CD14-positive monocyte (primary cell): Measurements from ENCODE around the gene KCNIP3. TPM values are rescaled to one million over a fixed set of nuclear protein-coding genes. Genes with fewer than 3 reads are reported as not detected.

ENCODE experiments used
- DNase-seq, 3 donors: peaks; one replicate each; pipeline ENCODE4 v3.0.0-alpha.2; 2011 to 2022
- H2AFZ ChIP-seq: 2 replicates; pipeline ENCODE4 v1.6.0; 2012; ENCODE audit warnings: mild to moderate bottlenecking, low read depth, low read length, inconsistent platforms; ENCODE audit not compliant: insufficient read depth, poor library complexity, severe bottlenecking
- H3K27ac ChIP-seq, 2 donors: 1 replicate in 1 of 2; 2 replicates in 1 of 2; pipeline ENCODE4 v1.5.1; 2012 to 2013; ENCODE audit warnings: low read length in 2 of 2, control low read depth in 1 of 2, inconsistent platforms in 1 of 2, low read depth in 1 of 2, mild to moderate bottlenecking in 1 of 2
- H3K27me3 ChIP-seq, 2 donors: one replicate each; pipeline versions ENCODE4 v1.6.0 to v1.6.1; 2011 to 2013; ENCODE audit warnings: low read length in 2 of 2; ENCODE audit not compliant: control insufficient read depth in 2 of 2, insufficient read depth in 2 of 2
- H3K36me3 ChIP-seq, 2 donors: replicated peaks in 1 of 2; 1 replicate in 1 of 2; 2 replicates in 1 of 2; pipeline versions ENCODE4 v1.5.1 to v1.6.1; 2012 to 2013; ENCODE audit warnings: low read length in 2 of 2, control low read depth in 1 of 2, inconsistent platforms in 1 of 2, mild to moderate bottlenecking in 1 of 2; ENCODE audit not compliant: insufficient read depth in 2 of 2, control insufficient read depth in 1 of 2
- H3K4me1 ChIP-seq, 2 donors: 1 replicate in 1 of 2; 2 replicates in 1 of 2; pipeline versions ENCODE4 v1.5.1 to v1.6.1; 2012 to 2013; ENCODE audit warnings: low read length in 2 of 2, control low read depth in 1 of 2, inconsistent platforms in 1 of 2, mild to moderate bottlenecking in 1 of 2, moderate library complexity in 1 of 2; ENCODE audit not compliant: insufficient read depth in 2 of 2, control insufficient read depth in 1 of 2
- H3K4me2 ChIP-seq: replicated peaks from 2 replicates; pipeline ENCODE3; 2012; ENCODE audit warnings: low read length, moderate library complexity, mild to moderate bottlenecking; ENCODE audit not compliant: poor library complexity, severe bottlenecking; ENCODE audit errors: extremely low read depth
- H3K4me3 ChIP-seq, 3 experiments: fragments of 200-600 bp in 1 of 3; sonication (generic) in 1 of 3; replicated peaks in 1 of 3; 1 replicate in 2 of 3; 2 replicates in 1 of 3; pipeline ENCODE4 v1.5.1; 2011 to 2013; ENCODE audit warnings: low read length in 3 of 3, mild to moderate bottlenecking in 3 of 3, control low read depth in 2 of 3, low read depth in 2 of 3, inconsistent platforms in 1 of 3, moderate library complexity in 1 of 3
- H3K79me2 ChIP-seq: 2 replicates; pipeline ENCODE4 v1.6.0; 2012; ENCODE audit warnings: mild to moderate bottlenecking, control low read depth, inconsistent platforms, low read length, moderate library complexity; ENCODE audit not compliant: insufficient read depth
- H3K9ac ChIP-seq: 2 replicates; pipeline ENCODE4 v1.6.0; 2017; ENCODE audit warnings: low read length, mild to moderate bottlenecking; ENCODE audit not compliant: insufficient read depth, poor library complexity, severe bottlenecking
- H3K9me3 ChIP-seq, 2 donors: replicated peaks in 1 of 2; 1 replicate in 1 of 2; 2 replicates in 1 of 2; pipeline versions ENCODE4 v1.5.1 to v1.6.1; 2012 to 2013; ENCODE audit warnings: low read length in 2 of 2, control low read depth in 1 of 2; ENCODE audit not compliant: control insufficient read depth in 1 of 2, insufficient read depth in 1 of 2
- H4K20me1 ChIP-seq: 2 replicates; pipeline ENCODE4 v1.6.0; 2012; ENCODE audit warnings: mild to moderate bottlenecking, low read length, control low read depth, moderate library complexity; ENCODE audit not compliant: insufficient read depth
- H3K27ac Mint-ChIP-seq, 7 donors: one replicate each; pipeline ENCODE4 v1.8.0; 2020; ENCODE audit warnings: mild to moderate bottlenecking in 7 of 7, mixed read lengths in 7 of 7, moderate library complexity in 6 of 7, inconsistent platforms in 2 of 7
- H3K27me3 Mint-ChIP-seq, 3 donors: one replicate each; pipeline ENCODE4 v1.8.0; 2021 to 2022; ENCODE audit warnings: low read depth in 3 of 3, mild to moderate bottlenecking in 3 of 3, mixed read lengths in 3 of 3, moderate library complexity in 3 of 3, inconsistent platforms in 1 of 3
- H3K36me3 Mint-ChIP-seq, 2 donors: one replicate each; pipeline ENCODE4 v1.8.0; 2020; ENCODE audit warnings: mixed read lengths in 2 of 2, inconsistent platforms in 1 of 2, mild to moderate bottlenecking in 1 of 2
- H3K4me1 Mint-ChIP-seq: one replicate; pipeline ENCODE4 v1.8.0; 2020; ENCODE audit warnings: mild to moderate bottlenecking, mixed read lengths
- H3K4me3 Mint-ChIP-seq, 2 donors: one replicate each; pipeline ENCODE4 v1.8.0; 2020; ENCODE audit warnings: mild to moderate bottlenecking in 2 of 2, mixed read lengths in 2 of 2, moderate library complexity in 1 of 2
- H3K9me3 Mint-ChIP-seq, 7 donors: one replicate each; pipeline ENCODE4 v1.8.0; 2020 to 2022; ENCODE audit warnings: mixed read lengths in 7 of 7, mild to moderate bottlenecking in 6 of 7, moderate library complexity in 6 of 7, inconsistent platforms in 2 of 7
- WGBS: methylation state at CpG from one replicate; pipeline ENCODE4 v1.1.5; 2013; ENCODE audit warnings: missing lambda C conversion rate; ENCODE audit not compliant: insufficient coverage; 5-methylcytosine and 5-hydroxymethylcytosine counted together
- intact Hi-C, 2 donors: fragments of 100-400 bp; cut with micrococcal nuclease; formaldehyde crosslinking; loops; one replicate each; pipeline versions ENCODE4 v1.15.0 to v1.15.1; 2023
- polyA plus RNA-seq, 3 donors: library from polyadenylated mRNA; depleted of rRNA in 1 of 3; unstranded in 2 of 3; stranded (reverse) in 1 of 3; fragments of 300-500 nt in 2 of 3; fragments of >200 nt in 1 of 3; fragmentation: Illumina TruSeq in 2 of 3; gene quantifications; 1 replicate in 2 of 3; 2 replicates in 1 of 3; pipeline ENCODE4 v1.2.3, GENCODE V29; 2012 to 2021
- TF ChIP-seq, protein P1 (sequence below): fragments of 200-600 bp; IDR thresholded peaks from one replicate; pipeline ENCODE4 v1.8.0; 2022; ENCODE audit warnings: antibody characterized with exemption, mild to moderate bottlenecking

KCNIP3 gene
- polyA plus RNA-seq, 3 donors, result not detected

DNA sequence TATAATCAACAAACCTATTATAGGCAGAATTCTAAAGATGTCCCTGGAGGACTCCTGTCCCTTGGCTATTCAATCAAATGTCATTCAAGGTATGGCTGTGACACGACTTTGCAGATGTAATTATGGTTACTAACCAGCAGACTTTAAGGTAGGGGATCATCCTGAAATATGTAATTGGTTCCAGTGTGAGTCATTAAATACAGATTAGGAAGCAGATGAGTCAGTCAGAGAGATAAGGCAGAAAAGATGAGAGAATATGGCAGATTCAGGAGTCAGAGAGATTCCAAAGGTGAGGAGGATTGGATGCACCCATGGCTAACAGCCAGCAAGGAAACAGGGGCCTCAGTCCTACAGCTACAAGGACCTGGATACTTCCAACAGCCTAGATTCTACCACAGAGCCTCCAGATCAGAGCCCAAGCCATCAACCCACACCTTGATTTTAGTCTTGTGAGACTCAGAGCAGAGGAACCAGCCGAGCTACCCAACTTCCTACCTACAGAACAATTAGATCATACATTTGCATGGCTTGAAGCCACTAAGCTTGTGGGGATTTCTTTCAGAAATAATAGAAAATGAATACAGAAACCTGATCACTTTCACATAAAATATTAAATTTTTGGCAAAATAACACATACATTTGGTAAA lies 34.1 kb upstream of the KCNIP3 start:
- Histone ChIP-seq H2AFZ (no peak overlapping the region), H3K4me3 (no peak overlapping the region), H4K20me1 (no peaks in the 10 kb centered on the region), H3K4me2 (no peak overlapping the region), H3K9ac (no peak overlapping the region), H3K4me1 (peaks cover 14% of the 10 kb centered on the region in 2 donors), H3K9me3 (no peaks in the 10 kb centered on the region), H3K36me3 (no peaks in the 10 kb centered on the region), H3K79me2 (no peaks in the 10 kb centered on the region), H3K27ac (no peak overlapping the region), H3K27me3 (no peaks in the 10 kb centered on the region)
- 100% methylated on average over 1 of the region's 2 CpGs for WGBS
- Mint-ChIP-seq H3K9me3 (peaks cover 2 to 8% (median 3%) of the 10 kb centered on the region in 7 donors), H3K27me3 (peaks cover 0 to 3% (median 3%) of the 10 kb centered on the region in 3 donors), H3K36me3 (no peaks in the 10 kb centered on the region), H3K27ac (no peak overlapping the region), H3K4me3 (no peak overlapping the region), H3K4me1 (peaks cover 17% of the 10 kb centered on the region)
- no peak for DNase-seq
- intact Hi-C loops, result no loop called here
- TF ChIP-seq, protein P1, sequence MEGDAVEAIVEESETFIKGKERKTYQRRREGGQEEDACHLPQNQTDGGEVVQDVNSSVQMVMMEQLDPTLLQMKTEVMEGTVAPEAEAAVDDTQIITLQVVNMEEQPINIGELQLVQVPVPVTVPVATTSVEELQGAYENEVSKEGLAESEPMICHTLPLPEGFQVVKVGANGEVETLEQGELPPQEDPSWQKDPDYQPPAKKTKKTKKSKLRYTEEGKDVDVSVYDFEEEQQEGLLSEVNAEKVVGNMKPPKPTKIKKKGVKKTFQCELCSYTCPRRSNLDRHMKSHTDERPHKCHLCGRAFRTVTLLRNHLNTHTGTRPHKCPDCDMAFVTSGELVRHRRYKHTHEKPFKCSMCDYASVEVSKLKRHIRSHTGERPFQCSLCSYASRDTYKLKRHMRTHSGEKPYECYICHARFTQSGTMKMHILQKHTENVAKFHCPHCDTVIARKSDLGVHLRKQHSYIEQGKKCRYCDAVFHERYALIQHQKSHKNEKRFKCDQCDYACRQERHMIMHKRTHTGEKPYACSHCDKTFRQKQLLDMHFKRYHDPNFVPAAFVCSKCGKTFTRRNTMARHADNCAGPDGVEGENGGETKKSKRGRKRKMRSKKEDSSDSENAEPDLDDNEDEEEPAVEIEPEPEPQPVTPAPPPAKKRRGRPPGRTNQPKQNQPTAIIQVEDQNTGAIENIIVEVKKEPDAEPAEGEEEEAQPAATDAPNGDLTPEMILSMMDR, result no peak

DNA sequence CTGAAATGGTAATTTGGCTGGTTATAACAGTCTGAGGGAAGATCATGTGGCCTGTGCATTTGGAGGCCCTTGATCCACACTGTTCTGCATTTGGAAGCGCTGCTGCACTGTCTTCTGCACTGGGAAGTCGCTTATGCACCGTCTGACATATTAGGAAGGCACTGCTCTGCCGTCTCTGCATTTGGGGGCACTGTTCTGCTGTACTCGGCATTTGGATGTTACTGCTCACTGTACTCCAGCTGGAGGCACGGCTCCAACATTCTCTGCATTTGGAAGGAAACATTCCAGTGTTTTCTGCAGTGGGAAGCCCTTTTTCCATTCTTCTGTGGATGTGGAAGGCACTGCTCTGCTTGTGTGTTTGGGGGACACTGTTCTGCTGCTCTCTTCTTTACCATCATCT lies 32.5 kb upstream of the KCNIP3 start:
- Histone ChIP-seq H3K27ac (no peak overlapping the region), H3K9me3 (no peaks in the 10 kb centered on the region), H3K79me2 (no peaks in the 10 kb centered on the region), H3K9ac (no peak overlapping the region), H4K20me1 (no peaks in the 10 kb centered on the region), H3K4me3 (no peak overlapping the region), H2AFZ (no peak overlapping the region), H3K4me1 (peaks cover 12 to 14% of the 10 kb centered on the region in 2 donors), H3K36me3 (no peaks in the 10 kb centered on the region), H3K27me3 (no peaks in the 10 kb centered on the region), H3K4me2 (no peak overlapping the region)
- Mint-ChIP-seq H3K27ac (no peak overlapping the region), H3K9me3 (peaks cover 0 to 6% (median 0%) of the 10 kb centered on the region in 7 donors), H3K4me1 (peaks cover 13% of the 10 kb centered on the region), H3K4me3 (no peak overlapping the region), H3K36me3 (no peaks in the 10 kb centered on the region), H3K27me3 (peaks cover 0 to 3% (median 2%) of the 10 kb centered on the region in 3 donors)
- WGBS, result 87% methylated on average over 5 of the region's 6 CpGs
- intact Hi-C loops, result no loop called here
- TF ChIP-seq, protein P1, result no peak
- no peak for DNase-seq
